ENCODE measurements around the gene APOBEC4. TPM values are rescaled to one million over a fixed set of nuclear protein-coding genes. Genes with fewer than 3 reads are reported as not detected.

APOBEC4 gene
- total and polyA plus RNA-seq, 9 of the 15 experiments (the other 6 are each of a cell fraction or from before 2014, with no cell fraction given), result not detected

DNA sequence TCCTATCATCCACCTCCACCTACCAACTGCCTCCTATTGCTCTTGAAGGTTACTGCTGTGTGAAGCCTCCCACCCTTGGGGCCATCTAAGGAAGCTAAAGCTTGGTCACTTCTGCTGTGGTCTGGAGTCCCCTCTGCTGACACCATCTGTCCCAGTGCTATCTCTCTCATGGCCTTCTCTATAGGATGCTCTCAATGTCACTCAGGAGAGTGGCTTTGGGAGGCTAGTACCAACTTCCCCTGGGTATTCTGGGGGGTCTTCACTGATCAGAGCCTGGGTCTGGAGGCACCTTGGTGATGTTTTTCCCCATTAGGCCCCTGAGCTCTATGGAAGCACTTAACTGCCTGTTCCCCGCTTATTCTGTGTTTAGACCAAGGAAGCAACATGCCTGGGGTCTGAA is 50.6 kb downstream of the APOBEC4 start:
- 7% methylated on average over 1 of the region's 1 CpG for whole genome bisulfite sequencing (ENCODE audit: insufficient coverage, low coverage, missing lambda C conversion rate)
- H2AFZ ChIP-seq (ENCODE audit: low read depth, low read length), result no peak overlapping the region
- no peaks in the 10 kb centered on the region for H3K79me2 ChIP-seq (ENCODE audit: control insufficient read depth, insufficient read depth, low read length)
- ChIA-PET CTCF (ENCODE audit: low intra/inter-chr PET ratio) (no interaction called here), POLR2A (no interaction called here)
- no peak overlapping the region for H3K4me3 ChIP-seq
- no TSS peak for BruUV-seq (replicated peaks)
- H3K4me1 ChIP-seq (replicated peaks in 1 of 2; ENCODE audit: control insufficient read depth in 2 of 2, insufficient read depth in 2 of 2, low read length in 2 of 2), result peaks cover 0 to 7% of the 10 kb centered on the region in 2 experiments; a peak in 2 of 5 replicates
- in situ Hi-C loops (cut with MboI), result loop anchor here (25.0 kb wide), 1 partner anchor 640 kb away; the partner anchor contains the start of gene SHCBP1L
- TF ChIP-seq, protein P1, sequence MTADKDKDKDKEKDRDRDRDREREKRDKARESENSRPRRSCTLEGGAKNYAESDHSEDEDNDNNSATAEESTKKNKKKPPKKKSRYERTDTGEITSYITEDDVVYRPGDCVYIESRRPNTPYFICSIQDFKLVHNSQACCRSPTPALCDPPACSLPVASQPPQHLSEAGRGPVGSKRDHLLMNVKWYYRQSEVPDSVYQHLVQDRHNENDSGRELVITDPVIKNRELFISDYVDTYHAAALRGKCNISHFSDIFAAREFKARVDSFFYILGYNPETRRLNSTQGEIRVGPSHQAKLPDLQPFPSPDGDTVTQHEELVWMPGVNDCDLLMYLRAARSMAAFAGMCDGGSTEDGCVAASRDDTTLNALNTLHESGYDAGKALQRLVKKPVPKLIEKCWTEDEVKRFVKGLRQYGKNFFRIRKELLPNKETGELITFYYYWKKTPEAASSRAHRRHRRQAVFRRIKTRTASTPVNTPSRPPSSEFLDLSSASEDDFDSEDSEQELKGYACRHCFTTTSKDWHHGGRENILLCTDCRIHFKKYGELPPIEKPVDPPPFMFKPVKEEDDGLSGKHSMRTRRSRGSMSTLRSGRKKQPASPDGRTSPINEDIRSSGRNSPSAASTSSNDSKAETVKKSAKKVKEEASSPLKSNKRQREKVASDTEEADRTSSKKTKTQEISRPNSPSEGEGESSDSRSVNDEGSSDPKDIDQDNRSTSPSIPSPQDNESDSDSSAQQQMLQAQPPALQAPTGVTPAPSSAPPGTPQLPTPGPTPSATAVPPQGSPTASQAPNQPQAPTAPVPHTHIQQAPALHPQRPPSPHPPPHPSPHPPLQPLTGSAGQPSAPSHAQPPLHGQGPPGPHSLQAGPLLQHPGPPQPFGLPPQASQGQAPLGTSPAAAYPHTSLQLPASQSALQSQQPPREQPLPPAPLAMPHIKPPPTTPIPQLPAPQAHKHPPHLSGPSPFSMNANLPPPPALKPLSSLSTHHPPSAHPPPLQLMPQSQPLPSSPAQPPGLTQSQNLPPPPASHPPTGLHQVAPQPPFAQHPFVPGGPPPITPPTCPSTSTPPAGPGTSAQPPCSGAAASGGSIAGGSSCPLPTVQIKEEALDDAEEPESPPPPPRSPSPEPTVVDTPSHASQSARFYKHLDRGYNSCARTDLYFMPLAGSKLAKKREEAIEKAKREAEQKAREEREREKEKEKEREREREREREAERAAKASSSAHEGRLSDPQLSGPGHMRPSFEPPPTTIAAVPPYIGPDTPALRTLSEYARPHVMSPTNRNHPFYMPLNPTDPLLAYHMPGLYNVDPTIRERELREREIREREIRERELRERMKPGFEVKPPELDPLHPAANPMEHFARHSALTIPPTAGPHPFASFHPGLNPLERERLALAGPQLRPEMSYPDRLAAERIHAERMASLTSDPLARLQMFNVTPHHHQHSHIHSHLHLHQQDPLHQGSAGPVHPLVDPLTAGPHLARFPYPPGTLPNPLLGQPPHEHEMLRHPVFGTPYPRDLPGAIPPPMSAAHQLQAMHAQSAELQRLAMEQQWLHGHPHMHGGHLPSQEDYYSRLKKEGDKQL (CRISPR knock-in tag; IDR thresholded peaks at IDR 0.05; ENCODE audit: borderline replicate concordance), result no peak
- TF ChIP-seq, protein P2, sequence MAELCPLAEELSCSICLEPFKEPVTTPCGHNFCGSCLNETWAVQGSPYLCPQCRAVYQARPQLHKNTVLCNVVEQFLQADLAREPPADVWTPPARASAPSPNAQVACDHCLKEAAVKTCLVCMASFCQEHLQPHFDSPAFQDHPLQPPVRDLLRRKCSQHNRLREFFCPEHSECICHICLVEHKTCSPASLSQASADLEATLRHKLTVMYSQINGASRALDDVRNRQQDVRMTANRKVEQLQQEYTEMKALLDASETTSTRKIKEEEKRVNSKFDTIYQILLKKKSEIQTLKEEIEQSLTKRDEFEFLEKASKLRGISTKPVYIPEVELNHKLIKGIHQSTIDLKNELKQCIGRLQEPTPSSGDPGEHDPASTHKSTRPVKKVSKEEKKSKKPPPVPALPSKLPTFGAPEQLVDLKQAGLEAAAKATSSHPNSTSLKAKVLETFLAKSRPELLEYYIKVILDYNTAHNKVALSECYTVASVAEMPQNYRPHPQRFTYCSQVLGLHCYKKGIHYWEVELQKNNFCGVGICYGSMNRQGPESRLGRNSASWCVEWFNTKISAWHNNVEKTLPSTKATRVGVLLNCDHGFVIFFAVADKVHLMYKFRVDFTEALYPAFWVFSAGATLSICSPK (IDR thresholded peaks at IDR 0.05; ENCODE audit: borderline replicate concordance), result no peak
- TF ChIP-seq, protein P3, sequence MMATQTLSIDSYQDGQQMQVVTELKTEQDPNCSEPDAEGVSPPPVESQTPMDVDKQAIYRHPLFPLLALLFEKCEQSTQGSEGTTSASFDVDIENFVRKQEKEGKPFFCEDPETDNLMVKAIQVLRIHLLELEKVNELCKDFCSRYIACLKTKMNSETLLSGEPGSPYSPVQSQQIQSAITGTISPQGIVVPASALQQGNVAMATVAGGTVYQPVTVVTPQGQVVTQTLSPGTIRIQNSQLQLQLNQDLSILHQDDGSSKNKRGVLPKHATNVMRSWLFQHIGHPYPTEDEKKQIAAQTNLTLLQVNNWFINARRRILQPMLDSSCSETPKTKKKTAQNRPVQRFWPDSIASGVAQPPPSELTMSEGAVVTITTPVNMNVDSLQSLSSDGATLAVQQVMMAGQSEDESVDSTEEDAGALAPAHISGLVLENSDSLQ (IDR thresholded peaks at IDR 0.05), result peak; percentile 20; the same call in 1 of the 2 replicates
- TF ChIP-seq COPS2 (conservative IDR thresholded peaks at IDR 0.05), result no peak
- no peak for TF ChIP-seq LCOR (CRISPR knock-in tag; IDR thresholded peaks at IDR 0.05)
- no peak for TF ChIP-seq GATAD2B (IDR thresholded peaks at IDR 0.05; ENCODE audit: borderline replicate concordance)
- no peak overlapping the region for H3K27ac ChIP-seq (ENCODE audit: extremely low read depth, low read depth, low read length)
- ATAC-seq (no peak), DNase-seq (ENCODE audit: extremely low read depth in 1 of 4, low spot score in 3 of 4) (no peak), FAIRE-seq (no peak)
- H3K4me2 ChIP-seq (ENCODE audit: insufficient read depth, low read length), result no peak overlapping the region
- H3K9me1 ChIP-seq (ENCODE audit: control insufficient read depth, insufficient read depth, low read length), result no peaks in the 10 kb centered on the region
- H3K36me3 ChIP-seq (ENCODE audit: control insufficient read depth, insufficient read depth, low read length), result no peaks in the 10 kb centered on the region
- no peak overlapping the region for H3K9ac ChIP-seq (ENCODE audit: insufficient read depth in 1 of 2, low read depth in 2 of 2, low read length in 2 of 2)
- no peaks in the 10 kb centered on the region for H3K9me3 ChIP-seq (replicated peaks; ENCODE audit: control insufficient read depth, insufficient read depth, low read depth, low read length)
- H3K27me3 ChIP-seq (ENCODE audit: control insufficient read depth in 2 of 2, insufficient read depth in 2 of 2, low read length in 2 of 2), result peaks cover 14 to 32% of the 10 kb centered on the region in 2 experiments; a peak in 4 of 5 replicates
- no peaks in the 10 kb centered on the region for H4K20me1 ChIP-seq (replicated peaks; ENCODE audit: control insufficient read depth, insufficient read depth, low read length)
- intact Hi-C loops (cut with micrococcal nuclease), result no loop called here
